GM11168 (cell line): ENCODE measurements around the gene SSPN.

ENCODE experiments used
- in situ Hi-C: fragments of 300-500 bp; cut with MboI; formaldehyde crosslinking; loops from one replicate; pipeline ENCODE4 v1.12.0; 2022; ENCODE audit warnings: low sequenced_read_pairs; ENCODE audit not compliant: unreplicated experiment

Gene SSPN, protein sequence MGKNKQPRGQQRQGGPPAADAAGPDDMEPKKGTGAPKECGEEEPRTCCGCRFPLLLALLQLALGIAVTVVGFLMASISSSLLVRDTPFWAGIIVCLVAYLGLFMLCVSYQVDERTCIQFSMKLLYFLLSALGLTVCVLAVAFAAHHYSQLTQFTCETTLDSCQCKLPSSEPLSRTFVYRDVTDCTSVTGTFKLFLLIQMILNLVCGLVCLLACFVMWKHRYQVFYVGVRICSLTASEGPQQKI

GRCh38 chr12:26195250-26195640 lies at the start of gene SSPN:
Gene SSPN, plus strand, starts transcription at chr12:26195573. Its CDS starts 100 bp downstream, at chr12:26195673.
- in situ Hi-C loops = no loop called here

GRCh38 chr12:26148291-26148690 lies 47.1 kb upstream of the SSPN start:
- in situ Hi-C loops = no loop called here

DNA sequence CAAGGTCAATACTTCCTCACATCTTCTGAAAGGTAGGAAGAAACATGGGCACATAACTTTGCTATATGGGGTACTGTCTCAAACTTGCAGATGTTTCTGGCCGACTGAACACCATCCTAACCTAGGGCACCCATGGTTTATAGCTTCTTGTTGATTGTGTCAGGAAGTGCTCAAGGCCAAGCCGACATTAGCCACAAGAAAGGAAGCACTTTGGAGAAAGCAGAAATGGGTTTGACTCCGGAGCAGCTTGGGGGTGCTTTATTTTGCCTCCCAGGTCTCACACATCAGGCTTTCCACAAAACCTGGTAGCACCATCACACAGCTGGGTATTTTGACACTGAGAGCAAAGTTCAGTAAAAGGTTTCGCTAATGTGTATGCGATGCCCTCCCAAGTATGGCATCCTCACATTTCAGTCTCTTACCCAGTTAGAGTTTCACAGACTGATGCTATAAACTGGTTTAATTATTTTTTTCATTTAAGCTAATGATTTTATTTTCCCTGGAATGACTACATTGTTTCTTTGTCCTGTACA lies 45.3 kb upstream of the SSPN start:
- in situ Hi-C loops = no loop called here

DNA sequence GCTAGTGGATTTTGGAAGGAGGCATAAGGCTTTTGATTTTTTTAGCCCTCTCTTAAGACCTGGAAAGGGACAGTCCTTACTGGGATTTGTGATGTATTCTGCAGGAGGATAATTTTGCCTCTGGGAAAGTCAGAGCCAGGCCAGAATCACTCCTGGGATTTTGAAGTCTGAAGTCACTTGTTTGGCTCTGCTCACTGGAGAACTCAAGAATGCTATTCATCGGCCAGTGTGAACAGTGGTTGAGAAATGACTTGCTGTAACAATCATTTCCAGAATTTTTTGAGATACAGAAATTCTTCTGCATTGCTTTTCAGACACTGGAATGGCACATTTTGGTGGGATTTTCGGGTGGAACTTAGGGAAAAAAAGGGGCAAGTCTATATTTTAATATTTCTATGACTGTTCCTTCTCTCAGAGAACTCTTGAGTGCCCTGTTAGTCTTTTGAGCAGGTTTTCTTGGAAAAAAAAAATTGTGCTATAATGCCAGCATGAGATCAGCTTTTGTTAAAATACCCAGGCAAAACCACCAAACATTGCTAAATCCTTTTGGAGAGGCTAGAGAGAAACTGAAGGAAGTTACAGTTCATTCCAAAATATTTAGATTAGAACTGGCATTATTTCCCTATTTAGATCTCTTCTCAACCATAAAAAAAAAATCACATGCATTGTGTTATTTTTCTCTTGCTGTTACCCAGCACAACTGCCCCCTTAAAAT lies 44.5 kb upstream of the SSPN start:
- in situ Hi-C loops = no loop called here

GRCh38 chr12:26152507-26153102 lies 42.8 kb upstream of the SSPN start:
- in situ Hi-C loops = no loop called here

DNA sequence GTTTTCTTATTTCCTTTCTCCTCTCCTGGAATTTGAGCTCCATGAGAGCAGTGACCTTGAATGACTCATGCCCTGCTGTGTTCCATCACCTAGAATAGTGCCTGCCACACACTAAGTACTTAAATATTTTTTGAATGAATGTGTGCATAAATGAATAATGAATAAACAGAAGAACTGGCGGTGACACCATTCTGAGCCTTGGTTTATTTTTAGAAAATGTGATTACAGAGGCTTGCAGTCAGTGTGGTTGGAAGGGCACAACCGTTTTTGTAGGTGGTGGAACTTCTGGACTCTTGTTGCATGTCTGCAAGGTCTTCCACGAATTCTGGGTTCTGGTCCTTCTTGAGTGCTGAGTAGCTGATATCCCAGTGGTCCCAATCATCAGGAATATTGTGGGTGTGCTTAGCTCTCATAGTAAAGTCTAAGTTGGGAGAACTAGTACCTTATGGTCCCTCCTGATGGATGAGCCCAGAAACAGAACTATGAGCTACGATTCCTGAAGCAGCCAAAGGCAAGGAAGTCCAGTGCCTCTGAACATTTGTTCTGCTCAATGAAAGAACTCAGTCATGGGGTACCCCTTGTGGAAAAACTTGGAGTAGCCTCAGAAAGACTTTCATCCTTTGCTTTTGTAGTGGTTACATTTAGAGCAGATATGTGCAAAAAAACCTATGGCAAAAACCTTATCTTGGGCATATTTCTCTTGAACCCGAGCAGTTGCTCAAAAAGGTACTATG lies 41.8 kb upstream of the SSPN start:
- in situ Hi-C loops = no loop called here

GRCh38 chr12:26156201-26156871 lies 39.0 kb upstream of the SSPN start:
- in situ Hi-C loops = no loop called here

- in situ Hi-C loops = no loop called here
Observed at GRCh38 chr12:26157001-26157400, 38.4 kb upstream of the SSPN start.

DNA sequence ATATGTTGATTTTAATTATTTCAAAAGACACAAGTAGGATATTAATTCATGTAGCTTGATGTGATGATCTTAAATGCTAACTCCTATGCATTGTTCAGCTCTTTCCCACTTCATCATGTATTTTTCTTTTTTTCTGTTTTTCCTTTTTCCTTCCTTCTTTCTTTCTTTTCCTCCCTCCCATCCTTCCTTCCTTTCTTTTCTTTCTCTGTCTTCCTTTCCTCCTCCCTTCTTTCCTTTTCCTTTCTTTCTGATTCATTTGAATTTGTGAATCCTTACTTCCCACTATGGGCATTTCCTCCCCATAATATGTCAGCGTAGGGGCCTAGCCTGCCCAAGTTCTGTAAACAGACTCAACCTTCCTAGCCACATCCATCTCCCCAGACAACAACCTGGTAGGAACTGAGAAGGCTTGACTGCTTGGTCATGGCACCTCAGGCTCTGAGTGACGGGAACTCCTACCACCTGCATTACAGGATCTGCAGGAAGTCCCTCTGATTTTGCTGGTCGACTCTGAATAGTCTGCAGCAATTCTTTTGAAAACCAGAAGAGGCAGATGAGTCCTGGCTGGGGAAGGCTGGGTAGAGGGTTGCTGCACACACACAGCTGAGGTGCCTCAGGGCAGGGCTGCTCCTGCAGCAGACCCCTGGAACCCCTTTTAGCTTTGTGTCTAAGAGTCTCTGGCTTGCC lies 37.2 kb upstream of the SSPN start:
- in situ Hi-C loops = no loop called here

DNA sequence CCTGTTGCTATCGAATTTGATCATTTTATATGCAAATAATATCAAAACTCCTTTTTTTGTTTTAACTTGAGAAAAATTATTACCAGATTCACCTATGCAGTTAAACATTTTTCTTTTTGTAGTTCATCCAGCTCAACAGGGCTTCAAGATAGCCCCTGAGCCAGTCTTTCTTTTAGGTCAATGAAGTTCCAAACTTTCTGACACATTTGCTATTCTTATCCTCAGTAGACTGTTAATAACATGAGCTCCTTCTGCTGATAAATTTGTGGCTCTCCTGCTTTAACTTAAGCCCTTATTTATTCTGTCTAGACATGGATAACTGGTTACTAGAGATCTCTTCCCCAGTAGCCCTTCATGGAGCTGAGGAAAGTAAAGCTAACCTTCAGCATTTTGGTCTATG lies 33.2 kb upstream of the SSPN start:
- in situ Hi-C loops = loop anchor here (5.0 kb wide), 1 partner anchor 50 kb away; no protein-coding TSS in a partner anchor

- in situ Hi-C loops = loop anchor here (5.0 kb wide), 1 partner anchor 49 kb away; no protein-coding TSS in a partner anchor
Observed at GRCh38 chr12:26162905-26163304, 32.5 kb upstream of the SSPN start.

DNA sequence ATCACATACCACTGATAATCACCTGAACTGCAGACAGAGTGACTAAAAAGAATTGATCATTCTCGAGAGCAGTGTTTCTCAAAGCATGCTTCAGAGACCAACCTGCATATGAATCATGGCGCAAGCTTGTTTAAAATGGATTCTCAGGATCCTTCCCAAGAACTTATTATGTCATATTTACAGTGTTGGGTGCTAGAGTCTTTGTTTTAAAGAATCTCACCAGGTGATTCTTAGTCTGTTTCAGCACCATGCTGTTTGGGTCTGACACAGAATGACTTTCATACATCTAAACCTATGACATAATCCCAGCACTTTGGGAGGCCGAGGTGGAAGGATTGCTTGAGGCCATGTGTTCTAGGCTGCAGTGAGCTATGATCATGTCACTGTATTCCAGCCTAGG lies 31.3 kb upstream of the SSPN start:
- in situ Hi-C loops = loop anchor here (5.0 kb wide), 1 partner anchor 48 kb away; no protein-coding TSS in a partner anchor

GRCh38 chr12:26172013-26172412 lies 23.4 kb upstream of the SSPN start:
- in situ Hi-C loops = no loop called here

DNA sequence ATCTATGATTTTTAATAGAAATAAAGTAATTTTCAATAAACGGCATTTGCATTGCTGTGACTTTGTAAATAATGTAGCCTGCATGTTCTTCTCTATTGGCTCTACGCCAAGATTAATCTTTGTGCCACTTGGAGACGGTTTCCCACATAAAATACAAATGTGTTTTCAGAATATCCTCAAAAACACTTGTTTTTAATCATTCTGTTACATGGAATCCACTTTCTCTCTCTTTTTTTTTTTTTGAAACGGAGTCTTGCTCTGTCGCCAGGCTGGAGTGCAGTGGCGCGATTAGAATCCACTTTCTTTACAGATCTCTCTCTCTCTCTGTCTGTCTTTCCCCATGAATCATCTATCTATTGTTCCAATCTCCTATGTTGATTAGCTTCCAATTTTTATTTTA lies 22.8 kb upstream of the SSPN start:
- in situ Hi-C loops = no loop called here

GRCh38 chr12:26172946-26173552 lies 22.3 kb upstream of the SSPN start:
- in situ Hi-C loops = no loop called here

DNA sequence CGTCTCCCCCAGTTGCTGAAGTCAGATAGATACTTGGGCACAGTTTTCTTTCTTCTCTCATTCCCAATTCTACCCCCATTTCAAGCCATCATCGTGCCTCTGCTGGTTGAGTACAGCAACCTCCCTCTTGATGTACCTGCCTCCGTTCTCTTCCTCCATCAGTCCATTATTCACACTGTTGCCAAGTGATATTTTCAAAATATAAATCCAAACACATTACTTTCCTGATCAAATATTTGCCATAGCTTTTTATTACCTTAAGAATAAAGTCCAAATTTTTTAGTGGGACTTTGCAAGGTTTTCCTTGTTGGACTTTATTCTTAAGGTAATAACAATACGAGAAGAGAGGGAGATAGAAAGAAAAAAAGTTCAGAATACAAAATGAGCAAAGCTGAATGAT lies 18.6 kb upstream of the SSPN start:
- in situ Hi-C loops = no loop called here

DNA sequence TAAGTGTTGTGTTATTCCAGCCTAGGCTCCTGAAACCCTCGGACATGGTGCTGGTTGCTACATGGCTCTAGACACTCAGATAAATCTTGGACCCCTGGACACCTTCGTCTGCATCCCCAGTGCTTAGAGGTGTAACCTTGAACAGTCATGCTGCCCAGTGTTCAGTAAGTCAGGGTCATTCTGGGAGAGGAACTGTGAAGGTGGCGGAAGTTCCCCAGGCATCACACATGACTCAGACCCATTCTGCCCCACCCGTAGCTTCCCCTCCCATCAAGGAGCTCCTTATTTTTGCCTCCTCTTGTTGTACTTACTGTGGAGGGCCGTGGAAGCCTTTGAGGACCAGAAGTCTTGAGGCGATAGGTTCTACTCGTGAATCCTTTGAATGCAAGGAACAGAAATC lies 18.1 kb upstream of the SSPN start:
- in situ Hi-C loops = no loop called here

GRCh38 chr12:26179826-26180225 lies 15.5 kb upstream of the SSPN start:
- in situ Hi-C loops = no loop called here

GRCh38 chr12:26182377-26182776 lies 13.0 kb upstream of the SSPN start:
- in situ Hi-C loops = no loop called here
